GM12878 (cell line): Measurements from ENCODE around the gene JADE2. TPM values are rescaled to one million over a fixed set of nuclear protein-coding genes. Genes with fewer than 3 reads are reported as not detected.
A peak's percentile ranks its signal among the peaks of the same experiment; 100 is the strongest.

Experiments used
- ATAC-seq: fragments of 200-7000 bp; cut with Tn5 transposase; 3 replicates; pipeline ENCODE4 v1.9.1; 2020; ENCODE audit warnings: mild to moderate bottlenecking, moderate library complexity
- BruUV-seq: library from RNA; stranded (reverse); fragments of 400-500 nt; replicated peaks from 2 replicates; lab custom pipeline; 2021; lab: Mats Ljungman, UMichigan
- CTCF ChIA-PET: fragments of 300-600 bp; sonication (Branson Sonifier 250); formaldehyde crosslinking; extraction: SDS; loops from one replicate; lab custom pipeline; 2021; ENCODE audit warnings: inconsistent platforms; lab: Yijun Ruan, JAX
- POLR2A ChIA-PET: fragments of 350-600 bp; formaldehyde crosslinking; extraction: SDS; loops from one replicate; lab custom pipeline; 2021; ENCODE audit warnings: inconsistent platforms; lab: Charles Lee
- RAD21 ChIA-PET: fragments of 300-600 bp; sonication (Branson Sonifier 250); formaldehyde crosslinking; loops from one replicate; lab custom pipeline; 2023; ENCODE audit warnings: antibody characterized with exemption; ENCODE audit not compliant: unreplicated experiment; lab: Charles Lee
- SMC1A ChIA-PET: fragments of 300-600 bp; sonication (Branson Sonifier 250); formaldehyde crosslinking; loops from one replicate; lab custom pipeline; 2023; ENCODE audit not compliant: unreplicated experiment, uncharacterized antibody; lab: Charles Lee
- DNase-seq: peaks from one replicate; pipeline ENCODE4 v3.0.0-alpha.2; 2011; ENCODE audit warnings: low read depth, low spot score
- FAIRE-seq: peaks from 3 replicates; lab custom pipeline; 2011; peaks lifted over from hg19 to GRCh38; lab: Jason Lieb, UNC
- H2AFZ ChIP-seq: 2 replicates; pipeline ENCODE4 v1.6.0; 2011; ENCODE audit warnings: low read depth, low read length, control low read depth; ENCODE audit not compliant: control insufficient read depth
- H3K27ac ChIP-seq: 2 replicates; pipeline ENCODE4 v1.5.1; 2011; ENCODE audit warnings: control low read depth; ENCODE audit not compliant: control insufficient read depth, insufficient read depth
- H3K27me3 ChIP-seq, 2 experiments: replicated peaks in 1 of 2; 2 replicates each; pipeline versions ENCODE4 v1.6.0 to v1.6.1; 2011; ENCODE audit warnings: low read length in 1 of 2; ENCODE audit not compliant: control insufficient read depth in 2 of 2, insufficient read depth in 2 of 2
- H3K36me3 ChIP-seq, 2 experiments: 2 replicates each; pipeline ENCODE4 v1.5.1; 2011; ENCODE audit warnings: low read length in 1 of 2; ENCODE audit not compliant: control insufficient read depth in 2 of 2, insufficient read depth in 2 of 2
- H3K4me1 ChIP-seq: 2 replicates; pipeline ENCODE4 v1.6.1; 2011; ENCODE audit warnings: mild to moderate bottlenecking, low read length, moderate library complexity, mixed read lengths; ENCODE audit not compliant: control insufficient read depth, insufficient read depth
- H3K4me2 ChIP-seq: 2 replicates; pipeline ENCODE4 v1.6.0; 2011; ENCODE audit warnings: control low read depth; ENCODE audit not compliant: control insufficient read depth, insufficient read depth
- H3K4me3 ChIP-seq: fragments of 200-600 bp; sonication (generic); 2 replicates; pipeline ENCODE4 v1.5.1; 2016
- H3K79me2 ChIP-seq: 2 replicates; pipeline ENCODE4 v1.6.0; 2011; ENCODE audit warnings: low read length; ENCODE audit not compliant: control insufficient read depth, insufficient read depth
- H3K9ac ChIP-seq: 2 replicates; pipeline ENCODE4 v1.8.0; 2011; ENCODE audit warnings: low read length, control low read depth, mixed read lengths; ENCODE audit not compliant: control insufficient read depth, insufficient read depth
- H3K9me3 ChIP-seq: replicated peaks from 3 replicates; pipeline ENCODE4 v1.5.1; 2011; ENCODE audit warnings: mild to moderate bottlenecking, low read length; ENCODE audit not compliant: control insufficient read depth, insufficient read depth
- H4K20me1 ChIP-seq: 2 replicates; pipeline ENCODE4 v1.6.0; 2011; ENCODE audit not compliant: control insufficient read depth, insufficient read depth
- ATF7 ChIP-seq: fragments of 450-650 bp; IDR thresholded peaks from 2 replicates; pipeline ENCODE4 v1.6.1; 2016; ENCODE audit warnings: low read depth, mild to moderate bottlenecking
- BMI1 ChIP-seq: fragments of 450-650 bp; IDR thresholded peaks from 2 replicates; pipeline ENCODE4 v1.6.1; 2016; ENCODE audit warnings: mild to moderate bottlenecking, moderate library complexity, borderline replicate concordance
- IRF3 ChIP-seq: fragments of 450-650 bp; IDR thresholded peaks from 2 replicates; pipeline ENCODE4 v1.6.1; 2014; ENCODE audit warnings: mild to moderate bottlenecking
- NR2C1 ChIP-seq: fragments of 450-650 bp; IDR thresholded peaks from 2 replicates; pipeline ENCODE4 v1.6.1; 2017; ENCODE audit warnings: antibody characterized with exemption, mild to moderate bottlenecking, moderate library complexity
- ZNF24 ChIP-seq: fragments of 450-650 bp; IDR thresholded peaks from 2 replicates; pipeline ENCODE4 v1.6.1; 2017; ENCODE audit warnings: antibody characterized with exemption, mild to moderate bottlenecking
- ZNF384 ChIP-seq: IDR thresholded peaks from 2 replicates; pipeline ENCODE4 v1.6.1; 2012; ENCODE audit warnings: low read depth, mild to moderate bottlenecking, low read length, improper control_type of control experiment, borderline replicate concordance
- in situ Hi-C: fragments of 300-500 bp; cut with MboI; formaldehyde crosslinking; loops from 9 replicates; pipeline ENCODE4 v1.14.3; 2018; ENCODE audit warnings: mixed read lengths
- intact Hi-C: fragments of 100-400 bp; cut with micrococcal nuclease; formaldehyde crosslinking; loops from one replicate; pipeline ENCODE4 v1.14.2; 2022; ENCODE audit not compliant: unreplicated experiment
- polyA plus RNA-seq, 11 experiments: library from polyadenylated mRNA; depleted of rRNA in 4 of 11; unstranded in 6 of 11; stranded (reverse) in 5 of 11; fragments of >200 nt; fragmentation: Nextera tagmentation in 4 of 11; fragmentation: Illumina TruSeq in 1 of 11; extraction: Ambion mirVana in 4 of 11; extraction: Trizol in 1 of 11; gene quantifications; 1 replicate in 1 of 11; 2 replicates in 10 of 11; pipeline versions ENCODE4 v1.2.1 to v1.2.3, GENCODE V29; 2011 to 2016; ENCODE audit warnings: inconsistent platforms in 2 of 11, missing spikeins in 2 of 11, low read depth in 1 of 11
- total RNA-seq, 4 experiments: library from RNA; depleted of rRNA in 3 of 4; stranded (reverse); fragments of >200 nt in 3 of 4; fragmentation: Illumina TruSeq in 1 of 4; extraction: Trizol in 1 of 4; gene quantifications; 2 replicates each; pipeline versions ENCODE4 v1.2.1 to v1.2.3, GENCODE V29; 2013 to 2021

JADE2 gene
- total and polyA plus RNA-seq, 10 of the 15 experiments (the other 5 are each of a cell fraction or from before 2014, with no cell fraction given) = 1.5 to 67.0 (median 22.4) TPM

DNA sequence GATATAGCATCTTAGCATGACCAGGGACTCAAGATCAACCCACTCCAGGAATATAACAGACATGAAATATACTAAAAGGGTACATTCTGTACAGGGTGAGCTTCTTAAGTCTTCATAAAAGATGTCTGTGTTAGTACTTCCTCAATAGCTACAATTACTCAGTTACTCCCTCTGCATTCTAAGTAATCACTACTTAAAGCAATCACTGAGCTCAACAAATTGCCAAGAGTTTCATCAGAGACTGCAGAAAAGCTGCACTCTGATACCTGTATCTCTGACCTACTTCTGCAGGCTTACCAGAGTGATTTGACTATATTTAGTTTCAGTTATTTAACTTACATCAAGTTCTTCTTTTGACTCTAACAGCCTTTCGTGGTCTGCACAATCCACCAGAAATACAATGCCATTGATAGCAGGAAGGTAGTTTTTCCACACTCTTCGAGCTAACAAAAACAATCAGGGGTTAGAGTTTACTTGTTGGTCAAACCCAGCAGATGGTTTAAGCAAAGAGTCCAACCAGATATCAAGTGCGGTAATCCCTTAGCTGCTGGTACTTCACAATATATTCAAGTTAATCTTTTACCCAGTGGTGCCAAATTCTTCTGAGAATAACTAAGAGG, 83.9 kb downstream of the JADE2 start (continued):
- peak; percentile 47 for TF ChIP-seq ATF7
- no peak for TF ChIP-seq BMI1
- 0 out of 2 replicates have a peak, but pooled peaks have one; percentile 9 for TF ChIP-seq ZNF24

GRCh38 chr5:134610725-134611124, 85.3 kb downstream of the JADE2 start:
- ChIA-PET POLR2A (interaction anchor here (0.6 to 1.0 kb wide), 4 partner anchors 13 to 1368 kb away, joined by 3 to 5 read pairs (median 4); partner anchors contain the start of gene SEC24A), SMC1A (interaction anchor here (0.6 to 3.3 kb wide), 6 partner anchors 18 to 235 kb away, joined by 3 to 22 read pairs (median 4); no protein-coding TSS in a partner anchor), CTCF (interaction anchor here (1.0 to 4.1 kb wide), 3 partner anchors 13 to 30 kb away, joined by 3 to 38 read pairs (median 5); no protein-coding TSS in a partner anchor), RAD21 (interaction anchor here (0.7 to 4.7 kb wide), 4 partner anchors 10 to 54 kb away, joined by 3 to 26 read pairs (median 4); no protein-coding TSS in a partner anchor)
- Histone ChIP-seq H3K9me3 (no peaks in the 10 kb centered on the region), H3K36me3 (peaks cover 1 to 21% of the 10 kb centered on the region in 2 experiments), H3K4me1 (peaks cover 13% of the 10 kb centered on the region), H3K27me3 (no peaks in the 10 kb centered on the region), H3K79me2 (no peaks in the 10 kb centered on the region), H3K27ac (no peak overlapping the region), H3K9ac (no peak overlapping the region), H3K4me2 (no peak overlapping the region), H4K20me1 (no peaks in the 10 kb centered on the region), H2AFZ (no peak overlapping the region), H3K4me3 (no peak overlapping the region)
- no TSS peak for BruUV-seq
- FAIRE-seq (no peak), DNase-seq (no peak), ATAC-seq (peak; percentile 24; the same call in 2 of the 3 replicates)
- intact Hi-C loops (no loop called here), in situ Hi-C loops (no loop called here)
- TF ChIP-seq ATF7 (peak; percentile 89), NR2C1 (no peak), IRF3 (no peak), ZNF384 (peak; percentile 77)
